ENCODE measurements around the gene TXNDC5.
A peak's percentile ranks its signal among the peaks of the same experiment; 100 is the strongest.

TXNDC5 gene

DNA sequence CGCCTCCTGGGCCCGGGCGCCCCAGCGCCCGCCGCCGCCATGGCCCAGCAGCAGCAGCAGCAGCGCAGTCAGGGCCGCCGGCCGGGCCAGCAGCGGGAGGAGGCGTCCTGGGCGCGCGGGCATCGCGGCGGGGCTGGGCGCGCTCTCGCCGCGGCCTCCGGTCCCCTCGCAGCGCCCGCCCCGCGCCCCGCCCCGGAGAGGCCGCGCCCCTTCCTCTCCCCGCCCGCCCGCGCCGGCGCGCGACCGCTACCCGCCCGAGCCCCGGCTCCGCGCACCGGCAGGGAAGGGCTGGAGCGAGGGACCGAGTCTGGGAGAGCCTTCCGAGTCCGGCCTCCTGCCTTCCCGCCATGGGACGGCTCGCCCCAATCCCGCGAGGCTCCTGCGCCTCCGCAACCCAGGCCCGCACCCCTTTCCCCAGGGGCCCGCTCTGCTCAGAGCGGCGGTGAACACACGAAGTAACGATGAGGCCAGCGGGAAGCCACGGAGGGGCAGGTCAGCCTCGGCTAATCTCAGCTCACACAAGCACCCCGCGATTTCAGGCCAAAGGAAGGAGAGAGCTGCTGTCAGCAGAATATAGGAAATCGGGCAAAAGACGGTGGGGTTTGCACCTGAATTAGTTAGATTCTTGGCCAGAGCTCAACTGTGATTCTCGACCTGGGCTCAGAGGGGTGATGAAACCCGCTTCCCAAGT, at the start of gene TXNDC5:
TSS of gene TXNDC5 (minus strand) at position 135 of the 691 bp plus-strand sequence. CDS start at position 123, 12 bp downstream.
- peaks cover 16% of the 10 kb centered on the region for H3K27me3 ChIP-seq (ENCODE audit: control insufficient read depth, insufficient read depth, low read length)
- H3K4me3 ChIP-seq (ENCODE audit: low read depth, low read length), result peak within 1 kb of the TSS; percentile 86
- no peaks in the 10 kb centered on the region for H3K36me3 ChIP-seq (ENCODE audit: control insufficient read depth, insufficient read depth, low read length)
- peak within 1 kb of the TSS; percentile 50 for H3K27ac ChIP-seq (ENCODE audit: low read depth, low read length)
- H3K4me1 ChIP-seq (ENCODE audit: control insufficient read depth, insufficient read depth, low read length), result peaks cover 14% of the 10 kb centered on the region
- H3K9ac ChIP-seq (ENCODE audit: low read depth, low read length), result peak within 1 kb of the TSS; percentile 86
- no peaks in the 10 kb centered on the region for H3K9me3 ChIP-seq (ENCODE audit: control insufficient read depth, insufficient read depth, low read length)

DNA sequence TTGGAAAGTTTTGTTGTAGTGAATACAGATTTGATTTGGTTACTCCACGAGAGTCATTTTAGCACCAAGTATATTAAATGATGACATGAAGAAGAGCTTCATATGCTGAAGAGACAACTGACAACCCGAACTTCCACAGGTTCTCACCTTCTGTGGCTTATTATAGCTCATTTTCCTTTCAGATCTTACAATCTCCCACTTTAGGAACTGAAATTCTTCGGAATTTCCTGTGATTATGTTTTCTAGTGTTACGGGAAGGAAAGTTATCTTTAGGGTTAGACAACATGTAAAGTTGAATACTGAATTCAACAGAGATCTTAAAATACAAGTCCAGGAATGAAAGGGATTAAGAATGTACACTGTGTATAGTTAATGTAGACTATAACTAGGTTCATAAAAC, 49.6 kb upstream of the TXNDC5 start:
- Histone ChIP-seq H3K27me3 (ENCODE audit: control insufficient read depth, insufficient read depth, low read length) (no peaks in the 10 kb centered on the region), H3K9me3 (ENCODE audit: control insufficient read depth, insufficient read depth, low read length) (no peaks in the 10 kb centered on the region), H3K4me3 (ENCODE audit: low read depth, low read length) (no peak overlapping the region), H3K36me3 (ENCODE audit: control insufficient read depth, insufficient read depth, low read length) (no peaks in the 10 kb centered on the region), H3K4me1 (ENCODE audit: control insufficient read depth, insufficient read depth, low read length) (no peaks in the 10 kb centered on the region), H3K9ac (ENCODE audit: low read depth, low read length) (no peak overlapping the region), H3K27ac (ENCODE audit: low read depth, low read length) (no peak overlapping the region)

DNA sequence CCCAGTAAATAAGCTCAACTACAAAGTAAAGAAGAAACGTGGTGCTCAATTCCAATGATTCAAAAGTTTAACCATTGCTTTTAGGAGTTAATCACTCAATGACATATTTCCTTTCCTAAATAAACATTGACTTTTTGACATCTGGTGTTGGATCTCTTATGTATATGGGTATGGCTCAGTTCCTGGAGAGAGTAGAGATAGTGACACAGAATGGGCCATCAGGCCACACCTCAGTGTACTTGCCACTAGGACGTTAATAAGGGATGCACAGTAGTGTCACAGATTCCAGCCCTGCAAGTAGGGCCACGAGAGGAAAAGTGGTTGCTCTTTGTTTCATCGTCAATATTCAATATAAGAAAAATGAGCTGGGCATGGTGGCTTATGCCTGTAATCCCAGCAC, 48.9 kb upstream of the TXNDC5 start:
- no peak overlapping the region for H3K27ac ChIP-seq (ENCODE audit: low read depth, low read length)
- no peaks in the 10 kb centered on the region for H3K4me1 ChIP-seq (ENCODE audit: control insufficient read depth, insufficient read depth, low read length)
- H3K27me3 ChIP-seq (ENCODE audit: control insufficient read depth, insufficient read depth, low read length), result no peaks in the 10 kb centered on the region
- H3K4me3 ChIP-seq (ENCODE audit: low read depth, low read length), result no peak overlapping the region
- H3K9me3 ChIP-seq (ENCODE audit: control insufficient read depth, insufficient read depth, low read length), result no peaks in the 10 kb centered on the region
- H3K36me3 ChIP-seq (ENCODE audit: control insufficient read depth, insufficient read depth, low read length), result no peaks in the 10 kb centered on the region
- no peak overlapping the region for H3K9ac ChIP-seq (ENCODE audit: low read depth, low read length)

DNA sequence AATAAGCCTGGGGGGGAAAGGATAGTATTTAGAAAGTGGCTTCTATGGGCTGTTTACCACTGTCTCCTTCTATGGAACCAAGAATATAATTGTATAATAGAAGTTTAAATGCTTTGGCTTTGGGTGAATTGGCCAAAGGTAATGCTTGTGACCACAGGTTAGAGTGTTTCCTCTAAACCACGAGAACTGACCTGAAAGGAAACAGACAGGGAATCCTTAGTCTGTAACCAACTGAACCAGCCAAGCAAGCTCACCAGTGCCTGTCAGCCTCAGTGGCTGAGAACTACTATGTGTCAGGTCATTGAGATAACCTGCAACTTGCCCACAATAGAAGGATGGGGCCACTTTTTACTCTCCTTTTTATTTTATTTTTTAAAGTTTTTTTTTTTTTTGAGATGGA, 47.9 kb upstream of the TXNDC5 start:
- Histone ChIP-seq H3K27me3 (ENCODE audit: control insufficient read depth, insufficient read depth, low read length) (no peaks in the 10 kb centered on the region), H3K9me3 (ENCODE audit: control insufficient read depth, insufficient read depth, low read length) (no peaks in the 10 kb centered on the region), H3K4me1 (ENCODE audit: control insufficient read depth, insufficient read depth, low read length) (no peaks in the 10 kb centered on the region), H3K9ac (ENCODE audit: low read depth, low read length) (no peak overlapping the region), H3K4me3 (ENCODE audit: low read depth, low read length) (no peak overlapping the region), H3K27ac (ENCODE audit: low read depth, low read length) (no peak overlapping the region), H3K36me3 (ENCODE audit: control insufficient read depth, insufficient read depth, low read length) (no peaks in the 10 kb centered on the region)

- no peaks in the 10 kb centered on the region for H3K36me3 ChIP-seq (ENCODE audit: control insufficient read depth, insufficient read depth, low read length)
Measured at GRCh38 chr6:7956257-7956656, 45.7 kb upstream of the TXNDC5 start.

GRCh38 chr6:7954477-7955200, 44.1 kb upstream of the TXNDC5 start:
- Histone ChIP-seq H3K9me3 (ENCODE audit: control insufficient read depth, insufficient read depth, low read length) (0 out of 2 replicates have a peak, but pooled peaks cover 3% of the 10 kb centered on the region), H3K4me3 (ENCODE audit: low read depth, low read length) (no peak overlapping the region), H3K27ac (ENCODE audit: low read depth, low read length) (no peak overlapping the region), H3K36me3 (ENCODE audit: control insufficient read depth, insufficient read depth, low read length) (no peaks in the 10 kb centered on the region), H3K9ac (ENCODE audit: low read depth, low read length) (no peak overlapping the region), H3K27me3 (ENCODE audit: control insufficient read depth, insufficient read depth, low read length) (no peaks in the 10 kb centered on the region), H3K4me1 (ENCODE audit: control insufficient read depth, insufficient read depth, low read length) (no peaks in the 10 kb centered on the region)

More at GRCh38 chr6:7956257-7956656, 45.7 kb upstream of the TXNDC5 start:
- no peaks in the 10 kb centered on the region for H3K9me3 ChIP-seq (ENCODE audit: control insufficient read depth, insufficient read depth, low read length)
- no peak overlapping the region for H3K9ac ChIP-seq (ENCODE audit: low read depth, low read length)
- H3K27ac ChIP-seq (ENCODE audit: low read depth, low read length), result no peak overlapping the region
- no peak overlapping the region for H3K4me3 ChIP-seq (ENCODE audit: low read depth, low read length)
- H3K27me3 ChIP-seq (ENCODE audit: control insufficient read depth, insufficient read depth, low read length), result no peaks in the 10 kb centered on the region
- no peaks in the 10 kb centered on the region for H3K4me1 ChIP-seq (ENCODE audit: control insufficient read depth, insufficient read depth, low read length)

- H3K9ac ChIP-seq (ENCODE audit: low read depth, low read length), result no peak overlapping the region
- no peak overlapping the region for H3K27ac ChIP-seq (ENCODE audit: low read depth, low read length)
- peaks cover 12% of the 10 kb centered on the region; the same call in 1 of the 2 replicates for H3K9me3 ChIP-seq (ENCODE audit: control insufficient read depth, insufficient read depth, low read length)
- no peaks in the 10 kb centered on the region for H3K4me1 ChIP-seq (ENCODE audit: control insufficient read depth, insufficient read depth, low read length)
- no peaks in the 10 kb centered on the region for H3K36me3 ChIP-seq (ENCODE audit: control insufficient read depth, insufficient read depth, low read length)
- H3K27me3 ChIP-seq (ENCODE audit: control insufficient read depth, insufficient read depth, low read length), result no peaks in the 10 kb centered on the region
- H3K4me3 ChIP-seq (ENCODE audit: low read depth, low read length), result no peak overlapping the region
Measured at GRCh38 chr6:7953753-7954152, 43.2 kb upstream of the TXNDC5 start.

- H3K4me3 ChIP-seq (ENCODE audit: low read depth, low read length), result no peak overlapping the region
- H3K9me3 ChIP-seq (ENCODE audit: control insufficient read depth, insufficient read depth, low read length), result no peaks in the 10 kb centered on the region
- no peaks in the 10 kb centered on the region for H3K36me3 ChIP-seq (ENCODE audit: control insufficient read depth, insufficient read depth, low read length)
- no peaks in the 10 kb centered on the region for H3K4me1 ChIP-seq (ENCODE audit: control insufficient read depth, insufficient read depth, low read length)
- no peaks in the 10 kb centered on the region for H3K27me3 ChIP-seq (ENCODE audit: control insufficient read depth, insufficient read depth, low read length)
- H3K9ac ChIP-seq (ENCODE audit: low read depth, low read length), result no peak overlapping the region
- no peak overlapping the region for H3K27ac ChIP-seq (ENCODE audit: low read depth, low read length)
Measured at GRCh38 chr6:7939864-7940228, 29.3 kb upstream of the TXNDC5 start.

GRCh38 chr6:7939184-7939863, 28.7 kb upstream of the TXNDC5 start:
- H3K27me3 ChIP-seq (ENCODE audit: control insufficient read depth, insufficient read depth, low read length), result no peaks in the 10 kb centered on the region
- H3K27ac ChIP-seq (ENCODE audit: low read depth, low read length), result no peak overlapping the region
- H3K9ac ChIP-seq (ENCODE audit: low read depth, low read length), result no peak overlapping the region
- no peaks in the 10 kb centered on the region for H3K36me3 ChIP-seq (ENCODE audit: control insufficient read depth, insufficient read depth, low read length)
- no peaks in the 10 kb centered on the region for H3K9me3 ChIP-seq (ENCODE audit: control insufficient read depth, insufficient read depth, low read length)
- H3K4me3 ChIP-seq (ENCODE audit: low read depth, low read length), result no peak overlapping the region
- no peaks in the 10 kb centered on the region for H3K4me1 ChIP-seq (ENCODE audit: control insufficient read depth, insufficient read depth, low read length)

DNA sequence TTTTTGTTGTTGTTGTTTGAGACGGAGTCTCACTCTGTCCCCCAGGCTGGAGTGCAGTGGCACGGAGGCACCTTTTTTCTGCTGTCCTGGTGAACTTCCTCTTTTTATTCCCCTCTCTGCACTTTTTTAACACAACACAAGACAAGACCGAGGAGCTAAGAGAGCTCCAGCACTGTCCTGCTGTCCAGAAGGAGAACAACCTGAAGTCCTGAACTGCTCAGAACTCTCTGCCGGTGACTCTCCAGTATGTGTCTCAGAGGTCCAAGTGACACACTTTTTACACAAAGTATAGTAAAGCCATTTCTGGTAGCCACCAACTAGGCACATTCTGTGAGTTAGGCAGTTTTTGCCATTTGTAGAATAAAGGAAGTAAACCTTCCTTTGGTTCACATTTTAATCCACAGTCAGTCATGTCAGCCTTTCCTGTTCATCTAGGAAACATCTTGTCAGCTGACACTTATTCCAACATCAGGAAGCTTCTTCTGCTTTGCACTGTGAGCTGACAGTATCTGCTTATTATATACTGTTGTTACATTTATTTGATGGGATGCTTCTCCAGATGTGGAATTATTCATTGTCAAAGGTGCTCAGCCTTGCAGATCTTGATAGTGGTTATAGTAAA, 28.1 kb upstream of the TXNDC5 start:
- no peaks in the 10 kb centered on the region for H3K9me3 ChIP-seq (ENCODE audit: control insufficient read depth, insufficient read depth, low read length)
- no peak overlapping the region for H3K4me3 ChIP-seq (ENCODE audit: low read depth, low read length)
- no peak overlapping the region for H3K27ac ChIP-seq (ENCODE audit: low read depth, low read length)
- H3K9ac ChIP-seq (ENCODE audit: low read depth, low read length), result no peak overlapping the region
- H3K4me1 ChIP-seq (ENCODE audit: control insufficient read depth, insufficient read depth, low read length), result no peaks in the 10 kb centered on the region
- no peaks in the 10 kb centered on the region for H3K36me3 ChIP-seq (ENCODE audit: control insufficient read depth, insufficient read depth, low read length)
- no peaks in the 10 kb centered on the region for H3K27me3 ChIP-seq (ENCODE audit: control insufficient read depth, insufficient read depth, low read length)
